ENCODE results near the gene GALNT10. TPM values are rescaled to one million over a fixed set of nuclear protein-coding genes. Genes with fewer than 3 reads are reported as not detected.

Gene GALNT10
- total and polyA plus RNA-seq, 9 of the 15 experiments (the other 6 are each of a cell fraction or from before 2014, with no cell fraction given): 4.6 to 37.1 (median 13.3) TPM

DNA sequence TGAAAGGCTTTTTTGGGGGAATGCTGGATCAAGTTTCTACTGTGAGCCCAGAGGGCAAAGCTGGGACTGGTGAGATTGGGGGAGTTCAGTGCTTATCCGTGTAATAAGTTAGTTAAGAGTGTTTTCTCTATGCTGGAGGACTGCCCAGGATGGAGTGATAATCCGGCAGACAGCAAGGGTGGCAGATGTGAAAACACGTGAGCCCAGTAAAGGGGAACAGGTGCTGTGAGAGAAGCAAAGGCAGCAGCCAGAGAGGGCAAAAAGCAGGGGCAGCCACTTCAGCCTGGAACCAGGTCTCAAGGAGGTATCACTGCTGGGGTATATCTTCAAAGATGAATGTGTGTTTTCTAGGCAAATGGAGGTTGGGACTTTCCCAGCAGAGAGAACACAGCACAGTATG is 53.9 kb downstream of the GALNT10 start:
- CTCF ChIA-PET (ENCODE audit: low intra/inter-chr PET ratio): no interaction called here
- TF ChIP-seq EP300 (IDR thresholded peaks at IDR 0.05; ENCODE audit: low read length) (no peak), SMARCA4 (IDR thresholded peaks at IDR 0.05) (no peak), HDAC1 (IDR thresholded peaks at IDR 0.05) (no peak), XRCC3 (IDR thresholded peaks at IDR 0.05) (no peak), ZNF23 (CRISPR knock-in tag; IDR thresholded peaks at IDR 0.05) (no peak), RBFOX2 (IDR thresholded peaks at IDR 0.05; ENCODE audit: low read depth, low read length) (no peak), PCBP1 (IDR thresholded peaks at IDR 0.05; ENCODE audit: low read depth, low read length, poor library complexity, severe bottlenecking) (no peak), SNRNP70 (optimal IDR thresholded peaks at IDR 0.05; ENCODE audit: low read depth, low read length) (no peak), HOXB6 (CRISPR knock-in tag; IDR thresholded peaks at IDR 0.05; ENCODE audit: borderline replicate concordance) (no peak), SMARCC2 (IDR thresholded peaks at IDR 0.05; ENCODE audit: low read depth) (no peak), CEBPG (CRISPR knock-in tag; IDR thresholded peaks at IDR 0.05) (no peak), CEBPG (tag; conservative IDR thresholded peaks at IDR 0.05 in 1 of 2, IDR thresholded peaks at IDR 0.05 in 1 of 2) (no peak), CC2D1A (IDR thresholded peaks at IDR 0.05) (no peak), DNMT1 (IDR thresholded peaks at IDR 0.05) (no peak)
- TF ChIP-seq, protein P1, sequence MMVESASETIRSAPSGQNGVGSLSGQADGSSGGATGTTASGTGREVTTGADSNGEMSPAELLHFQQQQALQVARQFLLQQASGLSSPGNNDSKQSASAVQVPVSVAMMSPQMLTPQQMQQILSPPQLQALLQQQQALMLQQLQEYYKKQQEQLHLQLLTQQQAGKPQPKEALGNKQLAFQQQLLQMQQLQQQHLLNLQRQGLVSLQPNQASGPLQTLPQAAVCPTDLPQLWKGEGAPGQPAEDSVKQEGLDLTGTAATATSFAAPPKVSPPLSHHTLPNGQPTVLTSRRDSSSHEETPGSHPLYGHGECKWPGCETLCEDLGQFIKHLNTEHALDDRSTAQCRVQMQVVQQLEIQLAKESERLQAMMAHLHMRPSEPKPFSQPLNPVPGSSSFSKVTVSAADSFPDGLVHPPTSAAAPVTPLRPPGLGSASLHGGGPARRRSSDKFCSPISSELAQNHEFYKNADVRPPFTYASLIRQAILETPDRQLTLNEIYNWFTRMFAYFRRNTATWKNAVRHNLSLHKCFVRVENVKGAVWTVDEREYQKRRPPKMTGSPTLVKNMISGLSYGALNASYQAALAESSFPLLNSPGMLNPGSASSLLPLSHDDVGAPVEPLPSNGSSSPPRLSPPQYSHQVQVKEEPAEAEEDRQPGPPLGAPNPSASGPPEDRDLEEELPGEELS (CRISPR knock-in tag; IDR thresholded peaks at IDR 0.05; ENCODE audit: borderline replicate concordance): no peak
- TF ChIP-seq, protein P2, sequence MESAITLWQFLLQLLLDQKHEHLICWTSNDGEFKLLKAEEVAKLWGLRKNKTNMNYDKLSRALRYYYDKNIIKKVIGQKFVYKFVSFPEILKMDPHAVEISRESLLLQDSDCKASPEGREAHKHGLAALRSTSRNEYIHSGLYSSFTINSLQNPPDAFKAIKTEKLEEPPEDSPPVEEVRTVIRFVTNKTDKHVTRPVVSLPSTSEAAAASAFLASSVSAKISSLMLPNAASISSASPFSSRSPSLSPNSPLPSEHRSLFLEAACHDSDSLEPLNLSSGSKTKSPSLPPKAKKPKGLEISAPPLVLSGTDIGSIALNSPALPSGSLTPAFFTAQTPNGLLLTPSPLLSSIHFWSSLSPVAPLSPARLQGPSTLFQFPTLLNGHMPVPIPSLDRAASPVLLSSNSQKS (CRISPR knock-in tag; IDR thresholded peaks at IDR 0.05): no peak
- H3K79me2 ChIP-seq (ENCODE audit: control insufficient read depth, insufficient read depth, low read length): no peaks in the 10 kb centered on the region; the same call in 2 of the 3 replicates

More for the DNA sequence above, 53.9 kb downstream of the GALNT10 start:
- BruUV-seq (replicated peaks): no TSS peak
- Histone ChIP-seq H3K9me3 (replicated peaks; ENCODE audit: control insufficient read depth, insufficient read depth, low read depth, low read length) (no peaks in the 10 kb centered on the region), H3K4me3 (no peak overlapping the region), H3K9me1 (ENCODE audit: control insufficient read depth, insufficient read depth, low read length) (no peaks in the 10 kb centered on the region), H3K9ac (ENCODE audit: insufficient read depth in 1 of 2, low read depth in 2 of 2, low read length in 2 of 2) (no peak overlapping the region), H3K36me3 (ENCODE audit: control insufficient read depth, insufficient read depth, low read length) (no peaks in the 10 kb centered on the region), H2AFZ (ENCODE audit: low read depth, low read length) (no peak overlapping the region), H3K4me2 (ENCODE audit: insufficient read depth, low read length) (no peak overlapping the region), H4K20me1 (replicated peaks; ENCODE audit: control insufficient read depth, insufficient read depth, low read length) (no peaks in the 10 kb centered on the region), H3K27me3 (ENCODE audit: control insufficient read depth in 2 of 2, insufficient read depth in 2 of 2, low read length in 2 of 2) (no peaks in the 10 kb centered on the region), H3K4me1 (replicated peaks in 1 of 2; ENCODE audit: control insufficient read depth in 2 of 2, insufficient read depth in 2 of 2, low read length in 2 of 2) (no peaks in the 10 kb centered on the region), H3K27ac (ENCODE audit: extremely low read depth, low read depth, low read length) (no peak overlapping the region)
- in situ Hi-C loops (cut with MboI) (no loop called here), intact Hi-C loops (cut with micrococcal nuclease) (no loop called here)
- DNase-seq (ENCODE audit: extremely low read depth in 1 of 4, low spot score in 3 of 4) (no peak), FAIRE-seq (no peak), ATAC-seq (no peak)
- POLR2A ChIA-PET: interaction anchor here (0.7 kb wide), 1 partner anchor 171 kb away, joined by 3 read pairs; no protein-coding TSS in a partner anchor
- WGBS (ENCODE audit: insufficient coverage, low coverage, missing lambda C conversion rate): 15% methylated on average over 3 of the region's 3 CpGs

All from K562 (cell line).